Measurements from ENCODE around the gene ZNF532. TPM values are rescaled to one million over a fixed set of nuclear protein-coding genes. Genes with fewer than 3 reads are reported as not detected.

Gene ZNF532
- total RNA-seq, 5 donors from 2014 or later (not counting 1 experiment from before 2014, with no cell fraction given) = 5.0 to 14.2 (median 7.8) TPM

- ATAC-seq (replicated peaks in 1 of 4) = no peak
- H3K27me3 Mint-ChIP-seq = peaks cover 62% of the 10 kb centered on the region in 2 donors
- 23% methylated on average over 28 of the region's 29 CpGs for WGBS (ENCODE audit: insufficient coverage)
- CTCF ChIA-PET = no interaction called here
- Histone ChIP-seq H3K4me3 (ENCODE audit: control insufficient read depth in 1 of 2, extremely low read depth in 1 of 2, low read length in 1 of 2) (peak overlapping the region in 1 of 2 donors; percentile 7), H3K4me1 (ENCODE audit: control insufficient read depth in 1 of 2, extremely low read depth in 1 of 2, insufficient read depth in 2 of 2, low read length in 2 of 2) (peaks cover 0 to 6% of the 10 kb centered on the region in 2 experiments), H3K27ac (ENCODE audit: low read length) (no peak overlapping the region), H3K27me3 (replicated peaks in 1 of 2; ENCODE audit: control insufficient read depth in 2 of 2, extremely low read depth in 1 of 2, insufficient read depth in 2 of 2, low read length in 1 of 2) (peaks cover 3 to 44% of the 10 kb centered on the region in 2 experiments), H3K9me3 (no peaks in the 10 kb centered on the region), H3K36me3 (ENCODE audit: control insufficient read depth in 2 of 2, extremely low read depth in 1 of 2, insufficient read depth in 1 of 2, low read length in 1 of 2) (no peaks in the 10 kb centered on the region)
- no peak overlapping the region for H3K27ac Mint-ChIP-seq
- peak overlapping the region in 1 of 3 donors; percentile 39 for H3K4me3 Mint-ChIP-seq
- peaks cover 4 to 6% (median 4%) of the 10 kb centered on the region in 3 donors for H3K4me1 Mint-ChIP-seq
- no peaks in the 10 kb centered on the region for H3K36me3 Mint-ChIP-seq
- DNase-seq = no peak
- no peaks in the 10 kb centered on the region for H3K9me3 Mint-ChIP-seq
- POLR2A ChIA-PET = no interaction called here
Observed at GRCh38 chr18:58847383-58848071, 17.1 kb upstream of the ZNF532 start.

GRCh38 chr18:58848685-58849084, 16.0 kb upstream of the ZNF532 start:
- peaks cover 3 to 48% of the 10 kb centered on the region in 2 experiments for H3K27me3 ChIP-seq (replicated peaks in 1 of 2; ENCODE audit: control insufficient read depth in 2 of 2, extremely low read depth in 1 of 2, insufficient read depth in 2 of 2, low read length in 1 of 2)
- POLR2A ChIA-PET = no interaction called here

GRCh38 chr18:58850786-58851469, 13.7 kb upstream of the ZNF532 start:
- Mint-ChIP-seq H3K4me1 (peaks cover 4 to 6% (median 4%) of the 10 kb centered on the region in 3 donors), H3K27me3 (peaks cover 52 to 64% of the 10 kb centered on the region in 2 donors), H3K36me3 (no peaks in the 10 kb centered on the region), H3K27ac (no peak overlapping the region), H3K9me3 (no peaks in the 10 kb centered on the region), H3K4me3 (no peak overlapping the region)
- CTCF ChIA-PET = no interaction called here
- POLR2A ChIA-PET = interaction anchor here in 1 of 2 donors (0.6 kb wide), 1 partner anchor 78 kb away, joined by 4 read pairs; no protein-coding TSS in a partner anchor
- Histone ChIP-seq H3K4me3 (ENCODE audit: control insufficient read depth in 1 of 2, extremely low read depth in 1 of 2, low read length in 1 of 2) (no peak overlapping the region), H3K9me3 (no peaks in the 10 kb centered on the region), H3K27ac (ENCODE audit: low read length) (no peak overlapping the region), H3K4me1 (ENCODE audit: control insufficient read depth in 1 of 2, extremely low read depth in 1 of 2, insufficient read depth in 2 of 2, low read length in 2 of 2) (peaks cover 0 to 6% of the 10 kb centered on the region in 2 experiments), H3K36me3 (ENCODE audit: control insufficient read depth in 2 of 2, extremely low read depth in 1 of 2, insufficient read depth in 1 of 2, low read length in 1 of 2) (no peaks in the 10 kb centered on the region), H3K27me3 (replicated peaks in 1 of 2; ENCODE audit: control insufficient read depth in 2 of 2, extremely low read depth in 1 of 2, insufficient read depth in 2 of 2, low read length in 1 of 2) (peaks cover 3 to 42% of the 10 kb centered on the region in 2 experiments)
- 90% methylated on average over 7 of the region's 12 CpGs for WGBS (ENCODE audit: insufficient coverage)
- no peak for ATAC-seq (replicated peaks in 1 of 4)
- DNase-seq = no peak

More at GRCh38 chr18:58848685-58849084, 16.0 kb upstream of the ZNF532 start:
- WGBS (ENCODE audit: insufficient coverage) = 100% methylated on average over 1 of the region's 3 CpGs
- peaks cover 0 to 6% of the 10 kb centered on the region in 2 experiments for H3K4me1 ChIP-seq (ENCODE audit: control insufficient read depth in 1 of 2, extremely low read depth in 1 of 2, insufficient read depth in 2 of 2, low read length in 2 of 2)
- no peak overlapping the region for H3K4me3 Mint-ChIP-seq
- H3K36me3 Mint-ChIP-seq = no peaks in the 10 kb centered on the region
- peaks cover 4 to 6% (median 4%) of the 10 kb centered on the region in 3 donors for H3K4me1 Mint-ChIP-seq
- H3K27ac ChIP-seq (ENCODE audit: low read length) = no peak overlapping the region
- no peak overlapping the region for H3K4me3 ChIP-seq (ENCODE audit: control insufficient read depth in 1 of 2, extremely low read depth in 1 of 2, low read length in 1 of 2)
- no peaks in the 10 kb centered on the region for H3K9me3 ChIP-seq
- peaks cover 68 to 69% of the 10 kb centered on the region in 2 donors for H3K27me3 Mint-ChIP-seq
- no peak overlapping the region for H3K27ac Mint-ChIP-seq
- H3K9me3 Mint-ChIP-seq = no peaks in the 10 kb centered on the region
- DNase-seq (no peak), ATAC-seq (replicated peaks in 1 of 4) (no peak)
- no peaks in the 10 kb centered on the region for H3K36me3 ChIP-seq (ENCODE audit: control insufficient read depth in 2 of 2, extremely low read depth in 1 of 2, insufficient read depth in 1 of 2, low read length in 1 of 2)
- CTCF ChIA-PET = no interaction called here

GRCh38 chr18:58851856-58852255, 12.8 kb upstream of the ZNF532 start:
- no peak overlapping the region for H3K27ac Mint-ChIP-seq
- peaks cover 0 to 6% of the 10 kb centered on the region in 2 experiments for H3K4me1 ChIP-seq (ENCODE audit: control insufficient read depth in 1 of 2, extremely low read depth in 1 of 2, insufficient read depth in 2 of 2, low read length in 2 of 2)
- DNase-seq (no peak), ATAC-seq (replicated peaks in 1 of 4) (no peak)
- peaks cover 4 to 6% (median 4%) of the 10 kb centered on the region in 3 donors for H3K4me1 Mint-ChIP-seq
- no peaks in the 10 kb centered on the region for H3K9me3 Mint-ChIP-seq
- H3K36me3 ChIP-seq (ENCODE audit: control insufficient read depth in 2 of 2, extremely low read depth in 1 of 2, insufficient read depth in 1 of 2, low read length in 1 of 2) = no peaks in the 10 kb centered on the region
- H3K27me3 Mint-ChIP-seq = peaks cover 45 to 57% of the 10 kb centered on the region in 2 donors
- POLR2A ChIA-PET = no interaction called here
- no peak overlapping the region for H3K27ac ChIP-seq (ENCODE audit: low read length)
- CTCF ChIA-PET = interaction anchor here in 1 of 2 donors (0.5 kb wide), 1 partner anchor 735 kb away, joined by 3 read pairs; no protein-coding TSS in a partner anchor
- H3K36me3 Mint-ChIP-seq = no peaks in the 10 kb centered on the region
- WGBS (ENCODE audit: insufficient coverage) = 100% methylated on average over 2 of the region's 5 CpGs
- H3K4me3 Mint-ChIP-seq = no peak overlapping the region
- H3K27me3 ChIP-seq (replicated peaks in 1 of 2; ENCODE audit: control insufficient read depth in 2 of 2, extremely low read depth in 1 of 2, insufficient read depth in 2 of 2, low read length in 1 of 2) = peaks cover 3 to 33% of the 10 kb centered on the region in 2 experiments
- H3K9me3 ChIP-seq = no peaks in the 10 kb centered on the region
- no peak overlapping the region for H3K4me3 ChIP-seq (ENCODE audit: control insufficient read depth in 1 of 2, extremely low read depth in 1 of 2, low read length in 1 of 2)

GRCh38 chr18:58852629-58853028, 12.0 kb upstream of the ZNF532 start:
- no peak overlapping the region for H3K27ac ChIP-seq (ENCODE audit: low read length)
- WGBS (ENCODE audit: insufficient coverage) = no CpG with 5 or more reads among the region's 4 CpGs
- no peaks in the 10 kb centered on the region for H3K36me3 Mint-ChIP-seq
- peaks cover 2 to 4% (median 2%) of the 10 kb centered on the region in 3 donors for H3K4me1 Mint-ChIP-seq
- H3K4me3 Mint-ChIP-seq = no peak overlapping the region
- H3K36me3 ChIP-seq (ENCODE audit: control insufficient read depth in 2 of 2, extremely low read depth in 1 of 2, insufficient read depth in 1 of 2, low read length in 1 of 2) = no peaks in the 10 kb centered on the region
- H3K4me3 ChIP-seq (ENCODE audit: control insufficient read depth in 1 of 2, extremely low read depth in 1 of 2, low read length in 1 of 2) = no peak overlapping the region
- H3K27me3 ChIP-seq (replicated peaks in 1 of 2; ENCODE audit: control insufficient read depth in 2 of 2, extremely low read depth in 1 of 2, insufficient read depth in 2 of 2, low read length in 1 of 2) = peaks cover 3 to 26% of the 10 kb centered on the region in 2 experiments
- H3K9me3 Mint-ChIP-seq = no peaks in the 10 kb centered on the region
- H3K27me3 Mint-ChIP-seq = peaks cover 41 to 49% of the 10 kb centered on the region in 2 donors
- DNase-seq = no peak
- H3K9me3 ChIP-seq = no peaks in the 10 kb centered on the region
- ATAC-seq (replicated peaks in 1 of 4) = no peak
- POLR2A ChIA-PET = no interaction called here
- CTCF ChIA-PET = no interaction called here
- peaks cover 0 to 2% of the 10 kb centered on the region in 2 experiments for H3K4me1 ChIP-seq (ENCODE audit: control insufficient read depth in 1 of 2, extremely low read depth in 1 of 2, insufficient read depth in 2 of 2, low read length in 2 of 2)
- no peak overlapping the region for H3K27ac Mint-ChIP-seq

GRCh38 chr18:58853561-58853960, 11.1 kb upstream of the ZNF532 start:
- no peak overlapping the region for H3K27ac ChIP-seq (ENCODE audit: low read length)
- H3K27me3 ChIP-seq (replicated peaks in 1 of 2; ENCODE audit: control insufficient read depth in 2 of 2, extremely low read depth in 1 of 2, insufficient read depth in 2 of 2, low read length in 1 of 2) = peaks cover 1 to 16% of the 10 kb centered on the region in 2 experiments
- H3K36me3 ChIP-seq (ENCODE audit: control insufficient read depth in 2 of 2, extremely low read depth in 1 of 2, insufficient read depth in 1 of 2, low read length in 1 of 2) = no peaks in the 10 kb centered on the region
- Mint-ChIP-seq H3K4me3 (no peak overlapping the region), H3K27me3 (peaks cover 35 to 45% of the 10 kb centered on the region in 2 donors), H3K9me3 (no peaks in the 10 kb centered on the region), H3K27ac (no peak overlapping the region), H3K4me1 (no peaks in the 10 kb centered on the region), H3K36me3 (no peaks in the 10 kb centered on the region)
- ChIA-PET POLR2A (no interaction called here), CTCF (no interaction called here)
- WGBS (ENCODE audit: insufficient coverage) = 100% methylated on average over 2 of the region's 3 CpGs
- DNase-seq (no peak), ATAC-seq (replicated peaks in 1 of 4) (no peak)
- no peaks in the 10 kb centered on the region for H3K4me1 ChIP-seq (ENCODE audit: control insufficient read depth in 1 of 2, extremely low read depth in 1 of 2, insufficient read depth in 2 of 2, low read length in 2 of 2)
- H3K9me3 ChIP-seq = no peaks in the 10 kb centered on the region
- no peak overlapping the region for H3K4me3 ChIP-seq (ENCODE audit: control insufficient read depth in 1 of 2, extremely low read depth in 1 of 2, low read length in 1 of 2)
